ENCODE data around the gene AGAP6.
"Not testable (repeated sequence)": the region's sequence is repeated elsewhere in the genome, so short reads cannot be mapped to it uniquely, and the experiment has no call there.

DNA sequence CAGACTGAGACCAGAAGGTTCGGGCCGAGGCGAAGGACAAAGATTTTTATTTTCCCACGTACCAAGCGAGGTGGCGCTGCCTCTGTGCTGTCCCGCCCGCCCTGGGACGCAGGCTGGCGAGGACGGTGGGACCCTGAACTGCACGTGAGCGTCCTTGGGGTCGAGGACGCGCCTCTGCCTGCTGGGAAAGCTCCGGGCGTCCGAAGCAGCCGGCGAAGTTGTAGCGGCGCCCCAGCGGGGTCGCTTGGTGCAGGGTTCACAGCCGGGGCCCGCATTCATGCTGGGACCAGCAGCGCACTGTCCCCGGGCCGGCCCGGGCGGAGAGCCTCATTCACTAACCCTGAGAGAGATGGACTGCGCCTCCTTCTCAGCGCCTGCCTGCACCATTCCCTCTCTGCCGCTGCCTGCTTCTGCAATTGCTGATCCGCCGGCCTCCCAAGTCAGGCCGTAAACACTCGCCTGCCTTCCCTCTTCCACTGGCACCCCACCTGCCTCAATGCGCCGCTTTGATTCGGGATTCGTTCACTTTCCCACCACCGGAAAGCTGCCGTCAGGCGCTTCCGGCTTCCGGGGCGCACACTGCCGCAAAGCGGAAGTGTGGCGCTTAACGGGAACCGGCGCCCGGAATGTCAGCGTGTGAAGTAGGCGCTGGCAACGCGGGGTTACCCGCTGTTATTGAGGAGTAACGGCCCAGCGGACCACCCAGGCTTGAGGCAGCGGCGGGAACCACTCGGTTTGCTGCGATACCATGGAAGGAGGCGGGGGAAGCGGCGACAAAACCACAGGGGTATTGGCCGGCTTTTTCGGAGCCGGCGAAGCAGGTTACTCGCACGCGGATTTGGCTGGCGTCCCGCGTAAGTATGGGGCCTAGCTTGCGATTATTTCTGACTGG is 46.5 kb upstream of the AGAP6 start, which contains the start of the genes PARG and TIMM23B:
- not testable (repeated sequence) for TF ChIP-seq CTCF (IDR thresholded peaks at IDR 0.05; ENCODE audit: low read depth, low read length); EZH2phosphoT487 (IDR thresholded peaks at IDR 0.05; ENCODE audit: low read depth)
